Retina (tissue), 1 donor: ENCODE data around the gene SPEF1.

ENCODE experiments used
- DNase-seq: peaks from one replicate; pipeline ENCODE4 v3.0.0-alpha.2; 2016

The SPEF1 gene

GRCh38 chr20:3786665-3787323 lies 5.5 kb upstream of the SPEF1 start, which contains the start of gene CENPB:
CENPB (minus strand) TSS chr20:3786740; CDS start chr20:3786483, 257 bp downstream.
- DNase-seq: peak; percentile 77

DNA sequence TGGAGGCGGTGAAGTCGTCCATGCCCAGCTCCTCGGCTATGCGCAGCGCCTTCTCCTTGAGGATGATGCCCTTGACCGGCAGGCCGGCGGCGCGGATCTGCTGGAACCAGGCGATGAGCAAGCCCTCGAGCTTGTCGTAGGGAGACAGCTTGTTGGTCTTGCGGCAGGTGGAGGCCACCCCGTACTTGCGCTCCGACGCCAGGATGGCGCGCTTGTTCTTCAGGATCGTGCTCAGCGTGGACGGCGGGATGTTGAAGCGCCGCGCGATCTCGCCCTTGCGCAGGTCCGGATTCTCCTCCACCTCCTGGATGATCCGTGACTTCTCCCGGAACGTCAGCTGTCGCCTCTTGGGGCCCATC lies 4.9 kb upstream of the SPEF1 start:
- peak; percentile 81 for DNase-seq

GRCh38 chr20:3785240-3786125 lies 4.2 kb upstream of the SPEF1 start:
- DNase-seq: peak; percentile 34

- no peak for DNase-seq
These were observed 3.6 kb upstream of the SPEF1 start for GRCh38 chr20:3784863-3785239.

GRCh38 chr20:3784216-3784853 lies 3.1 kb upstream of the SPEF1 start:
- DNase-seq: no peak

GRCh38 chr20:3783511-3784195 lies 2.4 kb upstream of the SPEF1 start:
- DNase-seq: no peak

GRCh38 chr20:3783068-3783489 lies 1.8 kb upstream of the SPEF1 start:
- DNase-seq: no peak

- DNase-seq: no peak
These were observed 1.3 kb upstream of the SPEF1 start for GRCh38 chr20:3782597-3782996.

DNA sequence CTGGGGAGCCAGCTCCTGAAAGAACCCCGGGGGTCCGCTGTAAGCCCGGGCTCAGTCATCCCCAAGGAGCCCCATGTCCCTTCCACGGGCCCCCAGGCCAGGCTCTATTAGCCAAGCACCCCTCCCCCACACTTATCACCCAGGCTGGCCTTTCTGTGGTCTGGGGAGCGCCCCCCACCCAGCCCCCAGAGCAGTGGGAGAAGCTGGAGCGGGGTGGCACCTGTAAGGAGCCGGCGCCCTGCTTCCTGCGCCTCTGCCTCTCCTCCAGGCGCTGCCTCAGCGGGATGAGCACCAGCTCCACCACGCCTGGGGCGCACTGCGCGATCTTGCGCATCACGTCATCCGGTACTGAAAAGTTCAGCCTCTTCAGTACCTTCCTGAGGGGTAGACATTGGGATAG lies 2.3 kb downstream of the SPEF1 start:
- no peak for DNase-seq

GRCh38 chr20:3777716-3778629 lies 3.3 kb downstream of the SPEF1 start:
- peak; percentile 70 for DNase-seq

DNA sequence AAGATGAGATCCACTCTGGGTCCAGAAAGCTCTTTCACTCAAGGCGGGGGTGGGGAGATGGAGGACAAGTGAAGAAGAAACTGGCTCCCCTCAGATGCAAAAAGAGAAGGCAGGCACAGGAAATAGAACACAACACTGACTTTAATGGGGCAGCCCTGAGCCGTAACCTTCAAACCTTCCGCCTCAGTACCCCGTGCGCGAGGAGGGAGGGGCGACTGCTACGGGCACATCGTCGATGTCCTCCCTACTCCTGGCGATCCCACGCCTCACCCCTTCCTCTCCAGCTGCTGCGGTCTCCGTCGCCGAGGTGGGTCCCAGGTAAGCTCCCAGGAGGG lies 3.9 kb downstream of the SPEF1 start:
- DNase-seq: no peak

DNA sequence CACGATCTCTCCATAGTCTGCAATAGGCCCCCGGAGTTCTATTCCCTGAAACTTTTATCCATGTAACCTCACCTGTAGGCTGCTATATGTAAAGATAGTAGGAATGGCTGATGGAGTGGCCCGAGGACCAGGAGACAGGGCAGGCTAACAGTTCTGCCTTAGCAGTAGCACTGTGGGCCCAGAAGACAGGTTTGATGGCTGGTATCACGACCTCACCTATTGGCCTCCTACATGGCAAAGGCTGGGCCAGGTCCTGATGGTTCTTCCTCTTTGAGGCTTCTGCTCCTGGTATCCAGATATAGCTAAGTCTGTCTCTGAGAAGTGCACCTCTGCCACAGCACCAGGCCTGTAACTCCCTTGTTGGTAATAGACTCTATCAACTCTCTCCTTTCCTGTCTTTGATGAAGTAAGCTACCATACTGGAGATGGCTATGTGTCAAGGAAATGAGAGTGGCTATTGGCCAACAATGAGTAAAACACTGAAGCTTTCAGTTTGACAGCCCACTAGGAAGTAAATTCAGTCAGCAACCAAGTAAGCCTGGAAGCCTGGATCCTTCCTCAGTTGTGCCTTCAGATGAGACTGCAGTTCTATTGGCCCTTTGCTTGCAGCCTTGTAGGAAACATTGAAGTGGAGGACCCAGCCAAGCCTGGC lies 5.7 kb downstream of the SPEF1 start:
- DNase-seq: no peak

DNA sequence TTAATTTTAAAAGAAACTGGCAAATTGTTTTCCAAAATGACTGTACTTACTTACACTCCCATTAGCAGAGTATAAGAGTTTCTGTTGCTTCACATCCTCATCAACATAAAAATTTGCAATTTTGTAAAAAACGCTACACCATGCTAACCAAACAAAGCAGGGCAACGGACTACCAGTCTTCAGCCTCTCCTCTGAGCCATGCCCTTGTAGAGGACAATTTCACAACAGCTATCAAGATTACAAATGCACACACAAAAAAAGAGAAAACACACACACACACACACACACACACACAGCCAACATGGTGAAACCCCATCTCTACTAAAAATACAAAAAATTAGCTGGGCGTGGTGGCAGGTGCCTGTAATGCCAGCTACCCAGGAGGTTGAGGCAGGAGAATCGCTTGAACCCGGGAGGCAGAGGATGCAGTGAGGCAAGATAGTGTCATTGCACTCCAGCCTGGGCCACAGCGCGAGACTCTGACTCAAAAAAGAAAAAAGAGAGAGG lies 9.6 kb downstream of the SPEF1 start:
- no peak for DNase-seq

GRCh38 chr20:3768342-3769130 lies 12.7 kb downstream of the SPEF1 start:
- peak; percentile 99 for DNase-seq

- peak; percentile 97 for DNase-seq
These were observed 13.6 kb downstream of the SPEF1 start, which contains the start of gene ADISSP for GRCh38 chr20:3767427-3768341. ADISSP (minus strand) TSS chr20:3767753; CDS start chr20:3760100, 7,653 bp downstream.

DNA sequence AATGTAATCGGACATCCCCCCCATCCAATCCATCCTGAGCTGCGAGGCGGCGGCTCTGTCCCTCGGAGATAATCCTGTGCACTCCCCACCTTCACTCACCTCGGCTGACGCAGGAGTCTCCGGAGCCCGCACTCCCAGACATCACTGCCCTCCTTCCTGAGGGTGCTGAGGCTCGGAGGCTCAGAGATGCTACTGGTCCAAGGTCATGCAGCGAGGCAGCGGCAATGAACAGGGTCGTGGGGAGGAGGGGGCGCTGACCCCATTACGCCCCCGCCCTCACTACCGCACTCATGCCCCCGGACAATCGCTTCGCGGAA lies 14.2 kb downstream of the SPEF1 start:
- peak; percentile 49 for DNase-seq

GRCh38 chr20:3766422-3767109 lies 14.7 kb downstream of the SPEF1 start:
- DNase-seq: no peak

DNA sequence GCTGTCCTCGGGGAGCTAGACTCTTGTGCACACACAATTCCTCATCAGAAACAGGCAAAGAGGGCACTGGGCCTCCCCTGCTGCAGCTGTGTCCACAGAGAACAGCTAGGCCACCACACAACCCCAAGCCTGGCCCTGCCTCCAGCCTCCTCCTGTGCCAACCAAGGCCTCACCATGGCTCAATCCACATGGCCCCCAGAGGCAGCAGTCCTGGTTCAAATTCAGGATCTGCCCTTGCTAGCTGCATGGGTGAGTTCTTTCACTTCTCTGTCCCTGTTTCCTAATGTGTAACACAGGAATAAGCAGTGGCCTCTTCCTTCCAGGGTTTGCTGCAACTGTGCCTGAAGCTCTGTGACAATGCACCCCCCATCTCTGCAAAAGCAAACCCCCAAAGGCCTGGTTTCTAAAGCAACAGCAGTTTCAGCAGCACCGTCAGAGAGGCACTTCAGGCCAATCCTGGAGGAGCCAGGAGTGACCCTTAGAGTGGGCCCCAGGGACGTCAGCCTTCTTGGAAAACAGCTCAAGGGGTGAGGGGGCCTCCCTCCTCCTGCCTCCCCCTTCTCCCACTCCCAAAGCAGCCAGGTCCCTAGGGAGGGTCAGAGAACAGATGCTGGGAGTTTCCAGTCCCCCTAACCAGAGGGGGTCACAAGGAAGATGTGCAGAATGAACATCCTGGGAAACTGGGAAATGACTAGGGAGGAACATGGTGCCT lies 15.9 kb downstream of the SPEF1 start:
- no peak for DNase-seq
